ENCODE measurements around the gene EEF1AKMT3.

DNA sequence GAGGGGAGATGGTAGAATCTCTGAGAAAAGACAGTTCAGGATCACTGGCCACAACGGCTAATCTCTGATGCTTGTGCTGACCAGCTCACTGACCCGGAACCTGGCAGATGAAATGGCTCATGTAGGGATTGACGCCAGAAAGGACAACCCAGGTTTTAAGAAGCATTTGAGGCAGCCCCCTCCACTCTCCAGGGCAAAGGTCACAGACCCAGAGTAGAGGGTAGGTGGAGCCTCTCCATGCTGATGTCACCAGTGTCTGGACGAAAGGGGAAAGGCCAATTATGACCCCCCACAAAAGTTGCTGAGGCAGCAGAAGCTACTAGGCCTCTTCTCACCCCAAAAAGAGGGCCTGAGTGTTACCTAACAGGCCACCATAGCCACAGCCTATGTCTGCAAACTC, 1.7 kb upstream of the EEF1AKMT3 start:
- no peak for TF ChIP-seq POLR2A (IDR thresholded peaks at IDR 0.05)
- TF ChIP-seq, protein P1, sequence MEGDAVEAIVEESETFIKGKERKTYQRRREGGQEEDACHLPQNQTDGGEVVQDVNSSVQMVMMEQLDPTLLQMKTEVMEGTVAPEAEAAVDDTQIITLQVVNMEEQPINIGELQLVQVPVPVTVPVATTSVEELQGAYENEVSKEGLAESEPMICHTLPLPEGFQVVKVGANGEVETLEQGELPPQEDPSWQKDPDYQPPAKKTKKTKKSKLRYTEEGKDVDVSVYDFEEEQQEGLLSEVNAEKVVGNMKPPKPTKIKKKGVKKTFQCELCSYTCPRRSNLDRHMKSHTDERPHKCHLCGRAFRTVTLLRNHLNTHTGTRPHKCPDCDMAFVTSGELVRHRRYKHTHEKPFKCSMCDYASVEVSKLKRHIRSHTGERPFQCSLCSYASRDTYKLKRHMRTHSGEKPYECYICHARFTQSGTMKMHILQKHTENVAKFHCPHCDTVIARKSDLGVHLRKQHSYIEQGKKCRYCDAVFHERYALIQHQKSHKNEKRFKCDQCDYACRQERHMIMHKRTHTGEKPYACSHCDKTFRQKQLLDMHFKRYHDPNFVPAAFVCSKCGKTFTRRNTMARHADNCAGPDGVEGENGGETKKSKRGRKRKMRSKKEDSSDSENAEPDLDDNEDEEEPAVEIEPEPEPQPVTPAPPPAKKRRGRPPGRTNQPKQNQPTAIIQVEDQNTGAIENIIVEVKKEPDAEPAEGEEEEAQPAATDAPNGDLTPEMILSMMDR (IDR thresholded peaks at IDR 0.05), result no peak
- TF ChIP-seq POLR2AphosphoS5 (IDR thresholded peaks at IDR 0.05), result no peak

Measured in sigmoid colon (tissue), 4 donors.